GM19397 (cell line): ENCODE data around the gene RNASEH2C.
"Not testable (repeated sequence)": the region's sequence is repeated elsewhere in the genome, so short reads cannot be mapped to it uniquely, and the experiment has no call there.

Source experiments
- ATAC-seq: cut with Tn5 transposase; IDR thresholded peaks from one replicate; pipeline ENCODE4 v1.9.1; 2021; ENCODE audit warnings: mild to moderate bottlenecking, moderate library complexity; ENCODE audit not compliant: unreplicated experiment

Gene RNASEH2C

GRCh38 chr11:65691847-65692246 is 28.8 kb downstream of the RNASEH2C start:
- not testable (repeated sequence) for ATAC-seq

GRCh38 chr11:65685981-65686380 is 34.6 kb downstream of the RNASEH2C start:
- ATAC-seq: no peak

- not testable (repeated sequence) for ATAC-seq
Observed at GRCh38 chr11:65683480-65683879, 37.1 kb downstream of the RNASEH2C start.

- no peak for ATAC-seq
Observed at GRCh38 chr11:65680192-65680743, 40.3 kb downstream of the RNASEH2C start.

- ATAC-seq: no peak
Observed at GRCh38 chr11:65672982-65673381, 47.6 kb downstream of the RNASEH2C start.

GRCh38 chr11:65672180-65672860 is 48.3 kb downstream of the RNASEH2C start:
- no peak for ATAC-seq
